A673 (cell line): ENCODE results near the gene RABGEF1. TPM values are rescaled to one million over a fixed set of nuclear protein-coding genes. Genes with fewer than 3 reads are reported as not detected.
"Not testable (repeated sequence)": the region's sequence is repeated elsewhere in the genome, so short reads cannot be mapped to it uniquely, and the experiment has no call there.

Source experiments
- Bru-seq: library from RNA; stranded (reverse); fragments of 400-500 nt; gene quantifications from one replicate; lab custom pipeline; 2021; lab: Mats Ljungman, UMichigan
- BruChase-seq, 2 experiments: library from RNA; stranded (reverse); fragments of 400-500 nt; gene quantifications; one replicate each; lab custom pipeline; 2021; lab: Mats Ljungman, UMichigan
- BruUV-seq: library from RNA; stranded (reverse); fragments of 400-500 nt; replicated peaks from 2 replicates; lab custom pipeline; 2021; lab: Mats Ljungman, UMichigan
- CTCF ChIA-PET: fragments of 300-600 bp; sonication (Branson Sonifier 250); formaldehyde crosslinking; loops from one replicate; lab custom pipeline; 2022; ENCODE audit warnings: antibody characterized with exemption; lab: Charles Lee
- POLR2A ChIA-PET: fragments of 300-600 bp; sonication (Branson Sonifier 250); formaldehyde crosslinking; loops from one replicate; lab custom pipeline; 2022; ENCODE audit warnings: antibody characterized with exemption; ENCODE audit not compliant: low non-redundant PET; lab: Charles Lee
- DNase-seq: peaks from one replicate; pipeline ENCODE4 v3.0.0-alpha.2; 2015; ENCODE audit warnings: low spot score
- H3K27ac ChIP-seq: fragments of 200-600 bp; sonication (generic); 2 replicates; pipeline ENCODE4 v1.5.1; 2016; ENCODE audit warnings: mixed run types, low read depth, mild to moderate bottlenecking, mixed read lengths, antibody characterized with exemption, low read length; ENCODE audit not compliant: poor library complexity, severe bottlenecking
- H3K27me3 ChIP-seq: fragments of 200-600 bp; sonication (generic); replicated peaks from 2 replicates; pipeline ENCODE4 v1.6.1; 2017; ENCODE audit warnings: mixed run types, low read depth, mild to moderate bottlenecking, mixed read lengths, antibody characterized with exemption, low read length; ENCODE audit not compliant: insufficient read depth, poor library complexity
- H3K36me3 ChIP-seq: fragments of 200-600 bp; sonication (generic); 2 replicates; pipeline ENCODE4 v1.6.1; 2016; ENCODE audit warnings: mixed run types, mild to moderate bottlenecking, mixed read lengths, antibody characterized with exemption, low read length; ENCODE audit not compliant: insufficient read depth, poor library complexity, severe bottlenecking
- H3K4me1 ChIP-seq: fragments of 200-600 bp; sonication (generic); 2 replicates; pipeline ENCODE4 v1.6.1; 2017; ENCODE audit warnings: mixed run types, mild to moderate bottlenecking, mixed read lengths, antibody characterized with exemption, low read length; ENCODE audit not compliant: insufficient read depth, poor library complexity, severe bottlenecking
- H3K4me3 ChIP-seq: fragments of 200-600 bp; sonication (generic); 2 replicates; pipeline ENCODE4 v1.5.1; 2016; ENCODE audit warnings: low read depth, mixed run types, mild to moderate bottlenecking, mixed read lengths, low read length; ENCODE audit not compliant: poor library complexity, severe bottlenecking
- H3K9me3 ChIP-seq: fragments of 200-600 bp; sonication (generic); 2 replicates; pipeline ENCODE4 v1.6.1; 2016; ENCODE audit warnings: mixed run types, low read depth, mild to moderate bottlenecking, mixed read lengths, antibody characterized with exemption, low read length; ENCODE audit not compliant: poor library complexity, severe bottlenecking
- CTCF ChIP-seq: fragments of 300-800, 200-600 bp; sonication (generic); conservative IDR thresholded peaks from 2 replicates; pipeline ENCODE4 v1.5.1; 2017; ENCODE audit warnings: low read depth, mild to moderate bottlenecking, antibody characterized with exemption, low read length, moderate library complexity, mixed read lengths
- EZH2 ChIP-seq: fragments of 200-600 bp; sonication (generic); IDR thresholded peaks from 2 replicates; pipeline ENCODE4 v1.6.1; 2017; ENCODE audit warnings: borderline replicate concordance, low read depth, mild to moderate bottlenecking, mixed read lengths, antibody characterized with exemption, low read length; ENCODE audit not compliant: poor library complexity, severe bottlenecking
- intact Hi-C: fragments of 100-400 bp; cut with micrococcal nuclease; formaldehyde crosslinking; loops from one replicate; pipeline ENCODE4 v1.10.0; 2022; ENCODE audit not compliant: unreplicated experiment
- long read RNA-seq: library from polyadenylated mRNA; stranded (forward); transcript quantifications from one replicate; pipeline ENCODE4 v2.0.0, GENCODE V29; 2022
- total RNA-seq: library from RNA; stranded (reverse); gene quantifications from 2 replicates; pipeline ENCODE4 v1.2.3, GENCODE V29; 2021

RABGEF1 gene
- total RNA-seq = 16.9 and 20.0 TPM in 2 replicates
- Bru-seq, nascent RNA = percentile 66 among the genes with signal in this experiment
- BruChase-seq, experiment 1, labeled RNA remaining after a 2-hour chase = percentile 76 among the genes with signal in this experiment
- percentile 73 among the genes with signal in this experiment for BruChase-seq, experiment 2, labeled RNA remaining after a 6-hour chase
- long read RNA-seq, transcript RABGEF1-201 (9 exons, 3,733 nt) = major isoform, 18 of 42 reads
- long read RNA-seq, partial matches to known transcripts = 3 of 42 reads
- long read RNA-seq, other reads (novel, unspliced or antisense) = 19 of 42 reads

GRCh38 chr7:66740302-66740979 is at the start of gene RABGEF1:
RABGEF1 (plus strand) TSS chr7:66740733; CDS start chr7:66771900, 31,167 bp downstream.
- Histone ChIP-seq H3K4me1 (peaks cover 3% of the 10 kb centered on the region), H3K36me3 (no peaks in the 10 kb centered on the region), H3K27ac (peak within 1 kb of the TSS; percentile 88), H3K27me3 (no peaks in the 10 kb centered on the region), H3K9me3 (peaks cover 3% of the 10 kb centered on the region), H3K4me3 (peak within 1 kb of the TSS; percentile 99)
- intact Hi-C loops = no loop called here
- POLR2A ChIA-PET = no interaction called here
- CTCF ChIA-PET = no interaction called here
- peak; percentile 98 for DNase-seq
- BruUV-seq = no TSS peak
- no peak for TF ChIP-seq EZH2
- TF ChIP-seq CTCF = no peak

GRCh38 chr7:66693331-66693730 is 47.2 kb upstream of the RABGEF1 start:
- intact Hi-C loops = no loop called here
- H3K36me3 ChIP-seq = no peaks in the 10 kb centered on the region
- DNase-seq = no peak
- TF ChIP-seq CTCF (no peak), EZH2 (no peak)
- ChIA-PET POLR2A (no interaction called here), CTCF (no interaction called here)
- no peak overlapping the region for H3K27ac ChIP-seq
- H3K4me3 ChIP-seq = no peak overlapping the region
- no peaks in the 10 kb centered on the region for H3K9me3 ChIP-seq
- BruUV-seq = no TSS peak
- H3K4me1 ChIP-seq = no peaks in the 10 kb centered on the region
- H3K27me3 ChIP-seq = no peaks in the 10 kb centered on the region

DNA sequence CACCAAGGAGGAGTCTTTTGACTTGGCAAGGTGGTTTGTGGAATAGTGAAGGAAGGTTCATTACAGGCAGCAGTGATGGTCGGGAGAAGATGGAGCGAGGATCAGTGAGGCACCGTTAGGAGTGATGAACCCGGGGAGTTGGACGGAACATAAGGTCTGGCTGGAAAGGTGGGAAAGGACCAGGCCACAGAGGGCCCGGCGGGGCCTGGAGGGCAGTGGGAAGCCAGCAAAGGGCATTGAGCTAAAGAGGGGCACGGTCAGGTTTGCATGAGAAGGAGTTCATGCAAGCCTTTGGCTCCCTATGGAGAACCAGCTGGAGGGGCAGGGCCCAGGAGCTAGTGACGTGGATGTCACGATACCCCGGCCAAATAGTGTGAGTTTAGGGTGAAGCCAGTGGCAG is 46.2 kb upstream of the RABGEF1 start:
- Histone ChIP-seq H3K4me1 (no peaks in the 10 kb centered on the region), H3K9me3 (no peaks in the 10 kb centered on the region), H3K4me3 (no peak overlapping the region), H3K27ac (no peak overlapping the region), H3K27me3 (no peaks in the 10 kb centered on the region), H3K36me3 (no peaks in the 10 kb centered on the region)
- no TSS peak for BruUV-seq
- intact Hi-C loops = no loop called here
- POLR2A ChIA-PET = no interaction called here
- DNase-seq = no peak
- no peak for TF ChIP-seq EZH2
- TF ChIP-seq CTCF = no peak
- CTCF ChIA-PET = no interaction called here

- H3K36me3 ChIP-seq, H3K27me3 ChIP-seq, CTCF ChIA-PET, H3K4me1 ChIP-seq, intact Hi-C loops, BruUV-seq, H3K4me3 ChIP-seq, H3K9me3 ChIP-seq, DNase-seq, POLR2A ChIA-PET, H3K27ac ChIP-seq: not testable (repeated sequence)
Measured at GRCh38 chr7:66695417-66695816, 45.1 kb upstream of the RABGEF1 start.

DNA sequence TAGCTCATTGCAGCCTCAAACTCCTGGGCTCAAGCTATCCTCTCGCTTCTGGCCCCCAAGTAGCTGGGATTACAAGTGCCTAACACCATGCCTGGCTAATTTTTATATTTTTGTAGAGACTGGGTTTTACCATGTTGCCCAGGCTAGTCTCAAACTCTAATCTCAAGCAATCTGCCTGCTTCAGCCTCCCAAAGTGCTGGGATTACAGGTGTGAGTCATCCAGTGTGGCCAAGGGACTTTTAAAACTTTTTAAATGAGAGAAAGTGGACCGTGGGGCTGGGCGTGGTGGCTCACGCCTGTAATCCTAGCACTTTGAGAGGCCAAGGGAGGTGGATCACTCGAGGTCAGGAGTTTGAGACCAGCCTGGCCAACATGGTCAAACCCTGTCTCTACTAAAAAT is 44.4 kb upstream of the RABGEF1 start:
- H3K27ac ChIP-seq, CTCF ChIA-PET, H3K36me3 ChIP-seq, intact Hi-C loops, H3K27me3 ChIP-seq, DNase-seq, H3K9me3 ChIP-seq, H3K4me1 ChIP-seq, BruUV-seq, POLR2A ChIA-PET, H3K4me3 ChIP-seq: not testable (repeated sequence)
